ENCODE results near the gene DDX27.

The DDX27 gene

DNA sequence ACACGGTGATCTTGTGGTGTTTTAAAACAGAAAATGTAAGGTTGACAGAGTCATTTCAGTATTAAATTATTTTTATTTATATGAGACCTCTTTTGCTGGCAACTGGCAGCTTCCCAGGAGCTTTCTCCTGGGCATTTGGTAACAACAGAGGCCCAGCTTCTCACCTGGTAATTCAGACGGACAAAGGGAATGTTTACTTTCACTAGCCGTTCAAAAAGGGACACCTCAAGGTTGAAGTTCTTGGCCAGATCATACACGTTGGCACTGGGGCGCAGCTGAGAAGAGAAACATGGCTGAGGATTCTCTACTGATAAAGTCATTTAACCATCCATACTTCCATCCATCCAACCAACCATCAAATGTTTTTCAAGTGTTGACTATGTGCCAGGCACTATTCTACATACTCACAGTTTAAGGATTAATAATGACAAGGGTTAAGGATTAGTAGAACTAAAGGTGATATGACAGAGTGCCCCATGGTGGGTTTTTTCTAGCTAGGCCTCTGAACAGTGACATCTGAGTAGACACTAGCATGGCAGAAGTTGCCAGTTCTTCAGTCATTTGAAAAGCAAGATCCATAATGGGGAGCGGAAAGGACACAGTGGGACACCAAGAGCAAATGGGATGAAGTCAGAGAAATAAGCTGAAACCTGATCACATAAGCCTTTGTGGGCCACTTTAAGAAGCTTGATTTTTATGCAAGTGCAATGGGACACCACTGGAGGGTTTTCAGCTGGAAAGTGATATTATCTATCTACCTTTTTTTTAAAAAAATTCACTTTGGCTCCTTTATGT lies 33.5 kb downstream of the DDX27 start:
- DNase-seq, result no peak

- no peak for DNase-seq
These were observed 37.0 kb downstream of the DDX27 start for GRCh38 chr20:49256261-49256660.

DNA sequence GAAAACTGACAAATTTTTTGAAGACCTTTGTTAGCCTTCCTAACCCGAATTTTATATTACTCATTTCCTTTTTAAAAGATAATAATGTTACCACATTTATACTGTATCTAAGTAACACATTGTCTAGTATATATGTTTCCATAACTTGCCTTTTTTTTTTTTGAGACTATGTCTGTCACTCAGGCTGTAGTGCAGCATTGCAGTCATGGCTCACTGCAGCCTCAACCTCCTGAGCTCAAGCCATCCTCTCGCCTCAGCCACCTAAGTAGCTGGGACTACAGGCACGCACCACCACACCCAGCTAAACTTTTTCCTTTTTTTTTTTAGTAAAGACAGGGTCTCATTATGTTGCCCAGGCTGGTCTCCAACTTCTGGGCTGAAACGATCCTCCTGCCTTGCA lies 40.1 kb downstream of the DDX27 start:
- DNase-seq, result no peak

- no peak for DNase-seq
These were observed 40.6 kb downstream of the DDX27 start for GRCh38 chr20:49259799-49260198.

DNA sequence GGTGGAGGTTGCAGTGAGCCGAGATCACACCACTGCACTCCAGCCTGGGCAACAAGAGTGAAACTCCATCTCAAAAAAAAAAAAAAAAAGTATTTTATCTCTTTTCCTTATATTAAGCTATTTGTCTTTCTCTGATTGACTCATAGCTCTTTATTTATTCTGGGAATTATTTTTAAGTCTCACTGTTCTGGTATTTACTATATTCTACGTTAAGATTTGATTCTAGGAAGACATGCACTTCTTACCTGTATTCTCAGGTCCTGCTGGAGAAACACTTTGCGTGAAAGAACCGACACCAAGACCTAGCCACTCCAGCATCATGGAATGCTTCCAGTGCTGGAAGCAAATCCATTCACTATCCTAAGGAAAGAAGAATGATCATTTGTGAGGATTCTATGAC lies 41.0 kb downstream of the DDX27 start:
- DNase-seq, result no peak

- DNase-seq, result no peak
These were observed 42.0 kb downstream of the DDX27 start for GRCh38 chr20:49261173-49261572.

GRCh38 chr20:49262444-49262843 lies 43.2 kb downstream of the DDX27 start:
- no peak for DNase-seq

DNA sequence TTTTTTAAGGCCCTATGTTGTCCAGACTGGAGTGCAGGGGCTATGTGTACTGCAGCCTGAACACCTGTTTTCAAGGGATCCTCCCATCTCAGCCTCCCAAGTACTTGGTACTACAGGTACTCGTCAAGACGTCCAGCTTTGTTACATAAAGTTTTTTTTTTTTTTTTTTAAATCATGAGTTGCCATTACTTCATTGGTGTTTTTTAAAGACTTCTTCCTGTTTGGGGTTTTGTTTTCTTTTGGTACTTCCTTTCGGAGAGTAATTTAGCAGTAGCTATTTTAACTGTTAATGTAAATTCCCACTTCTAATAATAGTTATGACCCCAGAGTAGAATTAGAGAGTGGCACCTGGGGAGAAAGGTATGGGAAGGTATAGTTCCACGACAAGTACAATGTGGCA lies 48.1 kb downstream of the DDX27 start:
- DNase-seq, result no peak

DNA sequence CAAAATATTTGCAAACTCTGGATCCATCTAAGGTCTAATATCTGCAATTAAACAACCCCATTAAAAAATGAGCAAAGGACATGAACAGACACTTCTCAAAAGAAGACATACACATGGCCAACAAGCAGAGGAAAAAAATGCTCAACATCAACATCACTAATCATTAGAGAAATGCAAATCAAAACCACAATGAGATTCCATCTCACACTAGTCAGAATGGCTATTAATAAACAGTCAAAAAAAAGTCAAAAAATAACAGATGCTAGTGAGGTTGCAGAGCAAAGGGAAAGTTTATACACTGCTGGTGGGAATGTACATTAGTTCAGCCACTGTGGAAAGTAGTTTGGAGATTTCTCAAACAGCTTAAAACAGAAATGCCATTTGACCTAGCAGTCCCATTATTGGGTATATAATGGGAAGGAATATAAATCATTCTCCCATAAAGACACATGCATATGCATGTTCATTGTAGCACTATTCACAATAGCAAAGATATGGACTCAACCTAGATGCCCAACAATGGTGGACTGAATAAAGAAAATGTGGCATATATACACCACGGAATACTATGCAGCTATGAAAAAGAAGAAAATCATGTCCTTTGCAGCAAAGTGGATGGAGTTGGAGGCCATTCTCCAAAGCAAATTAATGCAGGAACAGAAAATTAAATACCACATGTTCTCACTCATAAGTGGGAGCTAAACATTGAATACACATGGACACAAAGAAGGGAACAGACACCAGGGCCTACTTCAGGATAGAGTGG lies 49.6 kb downstream of the DDX27 start:
- no peak for DNase-seq

DNA sequence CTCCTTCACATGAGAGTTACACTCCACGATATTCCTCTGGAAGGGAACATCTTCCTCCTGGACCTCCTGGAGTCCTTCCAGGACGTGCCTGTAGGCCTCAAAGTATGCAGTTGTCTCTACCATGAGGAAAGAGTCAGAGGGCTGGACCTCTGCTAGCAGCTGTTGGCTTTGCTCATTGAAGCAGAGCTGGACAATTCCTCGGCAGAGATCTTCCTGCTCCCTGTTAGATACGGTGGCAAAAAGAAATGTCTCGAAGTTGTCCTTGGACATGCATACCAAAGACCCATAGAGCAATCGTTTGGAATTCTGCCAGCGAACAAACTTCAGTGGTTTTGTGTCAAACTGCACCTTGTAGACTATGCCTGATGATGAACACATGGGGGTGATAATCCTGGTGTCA lies 51.0 kb downstream of the DDX27 start:
- no peak for DNase-seq

- DNase-seq, result no peak
These were observed 51.5 kb downstream of the DDX27 start for GRCh38 chr20:49270736-49271135.

DNA sequence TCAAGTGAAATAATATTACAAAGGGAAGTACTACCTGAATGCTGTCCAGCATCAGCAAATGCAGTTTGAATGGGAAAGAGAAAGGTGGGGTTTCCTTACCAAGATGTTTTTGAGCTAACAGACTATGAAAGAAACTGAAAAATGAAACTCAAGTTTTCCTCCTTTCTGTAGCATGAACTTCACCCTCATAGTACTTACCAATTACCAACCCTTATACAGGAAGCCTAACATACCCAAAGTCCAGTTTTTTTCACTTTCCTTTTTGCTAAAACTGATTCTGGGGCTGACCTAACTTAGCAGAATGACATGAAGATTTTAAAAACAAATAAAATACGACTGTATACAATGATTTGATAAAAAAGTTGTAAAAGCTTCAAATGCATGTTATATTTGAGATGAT lies 53.4 kb downstream of the DDX27 start:
- no peak for DNase-seq

- DNase-seq, result no peak
These were observed 54.6 kb downstream of the DDX27 start for GRCh38 chr20:49273696-49274277.

GRCh38 chr20:49275216-49275615 lies 56.0 kb downstream of the DDX27 start:
- DNase-seq, result no peak

- DNase-seq, result no peak
These were observed 56.4 kb downstream of the DDX27 start for GRCh38 chr20:49275636-49276035.

GRCh38 chr20:49276161-49276960 lies 57.1 kb downstream of the DDX27 start:
- DNase-seq, result peak; percentile 48

DNA sequence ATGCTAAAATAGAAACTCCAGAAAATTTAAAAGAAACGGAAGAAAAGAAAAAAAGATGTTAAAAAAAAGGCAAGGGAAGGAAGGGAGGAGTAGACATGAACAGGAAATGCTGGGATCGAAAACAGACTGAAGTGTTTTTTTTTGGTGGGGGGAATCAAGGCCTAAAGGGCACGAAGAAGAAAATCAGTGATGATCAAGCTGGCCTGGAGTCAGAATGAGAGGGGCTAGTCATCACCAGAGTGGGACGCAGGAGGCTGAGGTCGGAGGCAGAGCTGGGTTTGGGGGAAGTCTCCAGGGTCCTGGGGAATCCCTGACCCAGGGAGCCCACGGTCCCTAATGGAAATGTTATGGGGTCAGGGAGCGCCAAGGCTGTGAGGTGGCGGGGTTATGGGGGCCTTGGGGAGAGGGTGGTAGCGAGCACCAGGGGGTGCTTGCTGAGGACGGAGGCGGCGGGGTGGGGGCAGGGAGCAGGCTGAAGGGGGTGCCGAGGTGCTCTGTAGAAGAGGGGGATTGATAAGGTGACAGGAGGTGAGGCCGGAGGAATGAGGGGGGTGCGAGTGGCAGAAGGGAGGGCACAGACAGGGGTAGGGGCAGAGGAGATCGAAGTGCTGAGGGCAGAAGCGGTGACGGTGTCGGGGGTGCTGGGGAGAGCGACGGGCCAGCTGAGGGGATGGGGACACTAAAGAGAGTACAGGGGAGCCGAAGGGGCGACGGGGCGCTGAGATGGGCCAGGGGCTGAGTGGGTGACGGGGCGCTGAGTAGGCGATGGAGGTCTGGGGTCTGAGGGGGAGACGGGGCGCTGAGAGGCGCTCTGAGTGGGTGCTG lies 58.0 kb downstream of the DDX27 start:
- DNase-seq, result peak; percentile 45

DNA sequence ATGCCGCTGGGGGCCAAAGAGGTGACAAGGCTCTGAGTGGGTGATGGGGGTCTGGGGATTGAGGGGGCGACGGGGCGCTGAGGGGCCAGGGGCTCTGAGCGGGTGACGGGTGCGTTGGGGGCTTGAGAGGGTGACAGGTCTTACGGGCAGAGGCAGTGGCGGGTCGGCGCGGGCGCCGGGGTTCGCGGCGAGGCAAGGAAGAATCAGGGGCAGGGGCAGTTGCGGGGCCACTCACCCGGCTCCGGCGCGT lies 58.5 kb downstream of the DDX27 start:
- no peak for DNase-seq

- peak; percentile 98 for DNase-seq
These were observed 59.0 kb downstream of the DDX27 start, which contains the start of gene ZNFX1 for GRCh38 chr20:49278036-49278817. Gene ZNFX1 (minus strand): TSS chr20:49278057. CDS start chr20:49275839, 2,218 bp downstream.

- DNase-seq, result no peak
These were observed 59.8 kb downstream of the DDX27 start for GRCh38 chr20:49278818-49279676.

Measured in NK-92 treated with Interleukin-12 subunit alpha and Interleukin-12 subunit beta, amount 100 ng/mL, for 24 hours (cell line).